TTC549 (cell line): ENCODE data around the gene TMEM260.
"Not testable (repeated sequence)": the region's sequence is repeated elsewhere in the genome, so short reads cannot be mapped to it uniquely, and the experiment has no call there.

Experiments used
- FAIRE-seq: peaks from 2 replicates; lab custom pipeline; 2012; peaks lifted over from hg19 to GRCh38; lab: Jason Lieb, UNC

Gene TMEM260

DNA sequence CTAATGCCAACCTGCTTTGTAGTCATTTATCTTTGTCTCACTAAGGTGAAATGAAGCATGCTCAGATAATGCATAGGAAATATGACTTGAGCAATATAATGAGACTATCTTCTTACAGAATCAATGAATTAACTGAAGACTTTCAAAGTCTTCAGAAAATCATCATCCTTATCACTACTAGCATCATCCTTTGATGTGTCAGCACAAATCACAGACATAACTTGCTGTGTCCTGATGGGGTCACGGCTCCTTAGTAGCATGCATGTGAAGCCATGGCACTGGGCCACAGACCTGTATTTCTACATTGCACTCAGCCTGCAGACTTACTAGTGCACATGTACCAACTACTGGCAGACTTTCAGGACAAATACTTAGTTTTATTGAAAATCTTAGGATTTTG lies 18.9 kb downstream of the TMEM260 start:
- no peak for FAIRE-seq

DNA sequence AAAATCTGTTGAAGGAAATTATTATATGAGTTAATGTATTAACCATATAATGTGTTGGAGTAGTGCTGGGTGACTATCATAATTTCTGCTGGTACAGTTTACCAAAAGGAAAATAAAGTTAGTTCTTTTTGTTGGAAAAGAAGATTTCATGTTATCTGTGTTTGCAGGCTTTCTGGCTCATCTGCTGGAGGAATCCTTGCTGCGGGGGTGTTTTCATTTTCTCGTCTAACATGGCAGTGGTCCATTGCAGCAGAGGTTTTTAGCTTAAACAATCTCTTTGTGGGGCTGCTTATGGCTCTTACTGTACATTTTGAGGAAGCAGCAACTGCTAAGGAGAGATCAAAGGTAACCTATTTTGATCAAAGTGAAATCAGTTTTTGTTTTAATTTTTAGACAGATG lies 24.1 kb downstream of the TMEM260 start:
- FAIRE-seq = no peak

DNA sequence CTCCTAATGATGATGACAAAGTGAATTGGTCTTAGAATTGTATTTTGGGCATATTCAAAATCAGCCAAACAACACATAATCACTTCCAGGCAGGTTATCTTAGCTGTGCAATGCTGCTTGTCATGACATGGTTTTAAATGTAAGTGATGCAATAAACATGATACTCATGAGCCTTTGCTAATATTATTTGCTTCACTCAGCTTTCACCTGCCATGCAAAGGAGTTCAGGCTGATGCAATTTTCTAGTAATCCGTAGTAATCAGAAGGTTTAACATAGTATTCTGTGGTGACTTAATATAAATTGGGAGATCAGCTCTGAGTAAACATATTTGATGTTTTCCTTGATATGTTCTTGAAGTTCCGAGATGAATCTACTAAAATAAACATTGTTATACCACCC lies 29.1 kb downstream of the TMEM260 start:
- FAIRE-seq = no peak

DNA sequence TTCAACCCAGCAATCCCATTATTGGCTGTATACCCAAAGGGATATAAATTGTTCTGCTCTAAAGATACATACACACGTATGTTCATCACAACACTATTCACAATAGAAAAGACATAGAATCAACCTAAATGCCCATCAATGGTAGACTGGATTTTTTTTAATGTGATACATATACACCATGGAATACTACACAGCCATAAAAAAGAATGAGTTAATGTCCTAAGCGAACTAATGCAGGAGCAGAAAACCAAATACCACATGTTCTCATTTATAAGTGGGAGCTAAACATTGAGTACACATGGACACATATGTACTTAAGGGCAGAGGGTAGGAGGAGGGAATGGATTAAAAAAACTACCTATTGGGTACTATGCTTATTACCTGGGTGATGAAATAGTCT lies 32.1 kb downstream of the TMEM260 start:
- FAIRE-seq = not testable (repeated sequence)

GRCh38 chr14:56617084-56617483 lies 37.5 kb downstream of the TMEM260 start:
- FAIRE-seq = no peak

DNA sequence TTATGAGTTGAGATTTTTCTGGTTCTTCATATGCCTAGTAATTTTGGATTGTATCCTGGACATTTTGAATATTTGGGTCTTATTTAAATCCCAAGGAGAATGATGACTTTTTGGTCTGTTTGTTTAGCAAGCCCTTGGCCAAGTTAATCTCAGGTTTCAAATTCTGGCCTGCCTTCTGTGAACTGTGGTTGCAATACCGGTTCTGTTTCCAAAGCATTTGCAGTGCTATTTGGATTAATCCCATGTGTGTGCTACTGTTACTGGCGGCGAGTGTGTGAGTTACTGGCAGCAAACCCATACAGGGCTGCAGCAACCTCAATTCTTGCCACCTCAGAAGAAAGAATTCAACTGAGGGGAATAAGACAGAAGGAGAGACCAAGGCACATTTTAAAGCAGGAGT lies 51.1 kb downstream of the TMEM260 start:
- FAIRE-seq = no peak

- no peak for FAIRE-seq
Measured at GRCh38 chr14:56632195-56632594, 52.6 kb downstream of the TMEM260 start.

DNA sequence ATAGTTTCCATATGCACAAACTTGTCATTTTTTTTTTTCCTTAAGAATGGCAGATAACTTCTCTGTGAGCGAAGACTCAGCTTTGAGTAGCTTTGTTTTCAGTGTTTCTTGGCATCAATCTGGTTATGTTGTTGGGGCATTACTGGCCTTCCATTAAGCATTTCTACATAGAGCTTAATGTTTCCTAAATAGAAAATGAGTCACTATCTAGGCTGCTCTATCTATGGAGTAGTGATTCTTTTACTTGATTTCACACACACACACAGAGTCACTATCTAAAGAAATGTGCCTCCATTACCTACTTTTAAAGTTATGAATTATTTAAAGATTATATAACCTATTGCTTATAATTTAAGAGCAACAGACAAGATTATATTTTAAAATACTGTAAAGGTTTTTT lies 53.9 kb downstream of the TMEM260 start:
- FAIRE-seq = no peak

DNA sequence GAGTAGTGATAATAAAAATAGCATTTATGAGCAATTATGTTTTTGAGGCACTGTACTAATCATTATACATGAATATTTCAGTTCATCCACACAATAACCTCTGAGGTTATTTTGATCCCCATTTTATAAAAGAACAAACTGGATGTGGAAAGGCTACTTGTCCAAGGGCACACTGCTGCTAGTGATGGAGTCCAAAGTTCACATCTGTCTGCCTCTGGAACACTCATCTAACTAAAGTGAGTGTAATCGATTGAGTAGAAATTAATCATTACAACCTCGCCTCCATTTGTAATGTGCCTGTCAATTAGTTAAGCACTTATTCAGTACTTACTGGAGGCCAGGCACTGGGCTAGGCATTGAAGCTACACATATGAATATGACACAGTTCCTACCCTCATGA lies 55.4 kb downstream of the TMEM260 start:
- FAIRE-seq = no peak

- no peak for FAIRE-seq
Measured at GRCh38 chr14:56647493-56647892, 67.9 kb downstream of the TMEM260 start.

GRCh38 chr14:56648508-56649301 lies 69.1 kb downstream of the TMEM260 start:
- FAIRE-seq = no peak

GRCh38 chr14:56649382-56649781 lies 69.8 kb downstream of the TMEM260 start:
- no peak for FAIRE-seq

DNA sequence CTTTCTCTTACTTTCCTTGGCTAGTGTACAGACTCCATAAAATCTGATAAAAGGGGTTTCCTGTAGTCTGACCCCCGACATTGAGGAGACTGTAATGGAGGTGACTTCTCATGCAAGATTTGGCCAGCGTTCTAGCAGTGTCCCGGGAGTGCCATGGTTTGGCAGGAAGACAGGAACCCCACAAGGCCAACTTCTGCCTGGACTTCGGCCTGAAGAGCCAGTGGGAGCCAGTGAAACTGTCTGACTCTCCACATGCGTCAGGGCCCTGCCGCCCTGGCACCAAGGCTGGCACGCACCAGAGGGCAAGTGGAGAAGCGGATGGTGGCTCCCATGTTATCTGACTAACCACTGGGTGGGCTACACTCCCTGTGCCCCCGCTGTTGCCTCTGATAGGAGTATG lies 70.5 kb downstream of the TMEM260 start:
- no peak for FAIRE-seq

- FAIRE-seq = no peak
Measured at GRCh38 chr14:56650979-56651378, 71.4 kb downstream of the TMEM260 start.

- FAIRE-seq = no peak
Measured at GRCh38 chr14:56657604-56658003, 78.0 kb downstream of the TMEM260 start.

- FAIRE-seq = no peak
Measured at GRCh38 chr14:56659378-56659777, 79.8 kb downstream of the TMEM260 start.

DNA sequence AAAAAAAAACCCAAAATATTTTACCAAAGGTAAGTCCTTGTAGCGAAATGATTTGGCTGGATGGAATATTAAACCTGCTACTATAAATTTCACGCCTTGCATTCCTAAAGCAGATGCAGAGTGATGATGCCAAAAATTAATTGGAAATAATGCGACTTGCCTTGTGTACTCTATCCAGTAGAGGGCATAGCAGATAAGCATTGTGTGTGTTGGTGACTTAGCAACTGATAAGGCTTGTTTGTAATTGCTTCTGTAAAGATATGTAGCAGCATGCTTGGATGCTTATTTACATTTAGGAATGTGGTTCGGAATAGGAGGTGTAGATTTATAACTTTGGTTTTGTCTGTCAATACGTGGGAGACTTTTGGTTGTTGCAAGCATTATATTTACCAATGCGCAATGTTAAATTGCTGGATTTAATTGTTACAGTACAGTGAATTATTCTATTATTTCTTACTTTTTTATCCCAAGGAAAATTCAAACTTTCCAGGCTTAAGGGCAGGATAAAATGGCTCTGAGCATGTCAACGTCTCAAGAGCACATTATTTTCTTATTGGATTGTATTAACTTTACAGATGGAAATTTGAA lies 80.5 kb downstream of the TMEM260 start:
- FAIRE-seq = no peak

DNA sequence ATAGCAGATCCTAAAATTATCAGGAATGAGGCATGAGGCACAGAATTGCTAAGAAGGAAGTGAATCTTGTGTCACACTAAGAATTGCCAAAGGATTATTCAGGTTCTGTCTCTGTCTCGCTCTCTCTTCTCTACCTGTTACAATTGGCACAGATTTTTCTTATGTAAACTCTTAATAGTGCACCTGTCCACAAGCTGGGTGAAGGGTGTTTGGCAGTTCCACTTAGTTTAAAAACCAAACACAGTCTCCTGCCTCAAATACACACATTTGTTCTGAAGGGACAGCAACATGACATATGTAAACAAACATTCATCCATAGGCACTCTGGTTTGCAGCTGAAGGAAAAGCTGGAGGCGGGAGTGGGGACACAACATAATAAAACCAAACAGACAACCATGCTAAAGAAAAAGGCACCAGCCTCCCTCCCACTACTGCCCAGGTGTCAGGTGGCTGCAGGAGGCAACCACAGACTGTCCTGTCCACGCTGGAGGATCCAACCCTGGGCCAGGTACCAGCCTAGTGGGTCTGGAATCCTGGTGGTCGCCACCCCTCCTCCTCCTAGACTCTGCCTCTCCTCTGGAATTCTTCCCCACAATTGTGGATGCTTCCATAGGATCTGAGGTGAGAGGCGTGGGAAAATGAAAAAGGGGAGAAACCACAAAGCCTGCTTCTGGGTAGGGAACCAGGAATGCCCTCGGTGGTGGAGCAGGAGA lies 81.2 kb downstream of the TMEM260 start:
- no peak for FAIRE-seq

DNA sequence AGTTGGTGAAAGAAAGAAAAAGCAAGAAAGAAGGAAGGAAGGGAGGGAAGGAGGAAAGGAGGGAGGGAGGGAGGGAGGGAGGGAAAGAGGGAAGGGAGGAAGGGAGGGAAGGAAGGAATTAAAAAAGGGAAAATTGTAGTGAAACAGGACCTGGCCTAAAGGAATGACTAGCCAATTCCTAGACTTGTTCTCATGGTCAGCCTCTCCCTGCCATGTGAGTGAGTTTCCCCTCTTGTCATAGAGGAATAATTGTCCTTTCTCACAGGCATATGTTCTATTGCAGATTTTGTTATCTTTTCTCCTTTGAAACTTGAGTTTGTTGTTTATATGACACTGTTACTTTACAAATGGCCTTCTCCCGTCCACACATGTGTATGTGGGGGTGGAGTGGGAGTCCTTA lies 81.9 kb downstream of the TMEM260 start:
- FAIRE-seq = no peak

DNA sequence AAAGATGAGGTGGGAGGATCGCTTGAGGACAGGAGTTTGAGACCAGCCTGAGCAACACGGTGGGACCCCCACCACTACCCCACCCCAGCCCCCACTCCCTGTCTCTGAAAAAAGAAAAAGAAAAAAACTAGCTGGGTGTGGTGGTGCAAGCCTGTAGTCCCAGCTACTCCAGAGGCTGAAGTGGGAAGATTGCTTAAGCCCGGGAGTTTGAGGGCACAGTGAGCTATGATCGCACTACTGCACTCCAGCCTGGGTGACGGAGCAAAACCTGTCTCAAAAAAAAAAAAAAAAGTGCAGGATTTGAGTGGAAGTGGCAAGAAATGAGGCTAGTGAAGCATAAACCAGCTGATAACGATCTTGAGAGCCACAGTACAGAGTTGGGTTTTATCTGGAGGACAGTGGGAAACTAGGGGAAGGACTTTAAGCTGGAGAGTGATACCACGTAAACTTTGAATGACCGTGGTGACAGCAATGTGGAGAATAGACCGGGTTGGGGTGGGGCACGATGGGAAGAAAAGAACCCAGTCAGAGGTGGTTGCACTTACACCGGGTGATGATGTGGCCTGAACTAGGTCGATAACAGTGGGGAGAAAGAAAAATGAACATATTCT lies 85.3 kb downstream of the TMEM260 start:
- FAIRE-seq = no peak

GRCh38 chr14:56666294-56666693 lies 86.7 kb downstream of the TMEM260 start:
- FAIRE-seq = no peak

- no peak for FAIRE-seq
Measured at GRCh38 chr14:56666716-56667115, 87.1 kb downstream of the TMEM260 start.

DNA sequence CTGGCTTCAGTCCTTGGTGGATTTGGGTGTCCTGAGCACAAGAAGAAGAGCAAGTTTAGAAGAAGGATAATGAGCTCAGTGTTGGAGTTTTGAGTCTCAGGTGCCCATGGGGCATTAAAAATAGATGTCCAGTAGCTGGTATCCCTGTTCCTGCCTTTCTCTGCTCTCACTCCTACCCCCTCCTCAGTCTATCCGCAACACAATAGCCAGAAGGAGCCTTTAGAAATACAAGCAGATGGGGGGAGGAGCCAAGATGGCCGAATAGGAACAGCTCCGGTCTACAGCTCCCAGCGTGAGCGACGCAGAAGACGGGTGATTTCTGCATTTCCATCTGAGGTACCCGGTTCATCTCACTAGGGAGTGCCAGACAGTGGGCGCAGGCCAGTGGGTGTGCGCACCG lies 87.7 kb downstream of the TMEM260 start:
- not testable (repeated sequence) for FAIRE-seq
